ENCODE results near the gene AXL.

The AXL gene

DNA sequence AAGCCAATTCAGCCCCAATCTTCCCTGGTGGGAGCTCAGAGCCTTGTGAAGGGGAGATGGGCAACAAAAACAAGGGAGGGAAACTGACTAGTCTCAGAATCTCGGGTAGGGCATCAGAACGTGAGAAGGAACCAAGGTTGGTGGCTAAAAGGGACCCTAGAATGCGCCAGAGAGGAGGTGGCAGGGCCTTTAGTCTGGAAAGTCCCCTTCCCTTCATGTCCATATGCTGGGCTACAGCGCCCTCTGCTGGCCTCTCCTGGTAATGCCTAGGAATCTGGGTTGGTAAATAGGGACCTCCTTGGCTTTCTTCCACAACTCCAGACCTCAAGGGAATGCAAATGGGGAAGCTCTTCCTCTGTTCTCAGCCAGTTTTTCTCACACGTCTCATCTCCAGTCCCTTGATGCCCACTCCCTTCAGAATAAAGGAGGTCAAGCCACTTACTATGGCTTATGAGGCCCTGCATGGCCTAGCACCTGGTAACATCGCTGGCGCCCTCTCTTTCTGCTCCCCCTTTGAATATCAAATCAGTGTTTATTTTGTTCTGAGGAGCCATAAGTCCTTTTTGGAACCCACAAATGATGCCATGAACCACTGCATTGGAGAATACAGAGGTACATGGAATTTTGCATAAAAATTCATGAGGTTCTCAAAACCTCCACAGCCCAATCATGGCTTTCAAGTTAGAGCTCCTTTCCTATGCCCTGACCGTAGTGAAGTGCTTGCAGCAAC lies 89.6 kb downstream of the AXL start:
- DNase-seq (ENCODE audit: low spot score), result peak; percentile 93
- no peak overlapping the region for H3K9ac ChIP-seq (ENCODE audit: low read depth, low read length, poor library complexity)
- peaks cover 0 to 8% of the 10 kb centered on the region in 2 donors for H3K4me1 ChIP-seq (ENCODE audit: control insufficient read depth in 2 of 2, insufficient read depth in 1 of 2, low read depth in 1 of 2, low read length in 2 of 2)
- H2BK120ac ChIP-seq (ENCODE audit: low read depth, low read length), result no peak overlapping the region
- no peak overlapping the region for H2AFZ ChIP-seq (ENCODE audit: low read length)
- no peak overlapping the region for H3K4me3 ChIP-seq (ENCODE audit: low read length in 2 of 2)
- peak overlapping the region; percentile 5 for H4K8ac ChIP-seq (ENCODE audit: low read depth, low read length)
- no peak overlapping the region for H3K23ac ChIP-seq (ENCODE audit: low read depth, low read length, poor library complexity)
- H2BK5ac ChIP-seq (ENCODE audit: low read length), result no peak overlapping the region
- no peaks in the 10 kb centered on the region for H3K9me3 ChIP-seq (replicated peaks in 1 of 2; ENCODE audit: control insufficient read depth in 2 of 2, insufficient read depth in 1 of 2, low read depth in 1 of 2, low read length in 2 of 2)
- H2BK15ac ChIP-seq (ENCODE audit: low read length), result no peak overlapping the region
- peaks cover 2% of the 10 kb centered on the region for H3K79me1 ChIP-seq (ENCODE audit: low read depth, low read length)
- H3K18ac ChIP-seq (ENCODE audit: low read length), result no peak overlapping the region
- no peak overlapping the region for H4K91ac ChIP-seq (ENCODE audit: low read depth, low read length, poor library complexity)
- H3K36me3 ChIP-seq (replicated peaks in 1 of 2; ENCODE audit: control insufficient read depth in 2 of 2, insufficient read depth in 2 of 2, low read length in 2 of 2), result peaks cover 39 to 66% of the 10 kb centered on the region in 2 donors
- H3K27ac ChIP-seq (replicated peaks; ENCODE audit: low read length), result peak overlapping the region; percentile 47
- no peak overlapping the region for H3K4me2 ChIP-seq (ENCODE audit: insufficient read depth, low read length, poor library complexity, severe bottlenecking)
- no peak overlapping the region for H3K4ac ChIP-seq (ENCODE audit: low read length)
- H3K14ac ChIP-seq (ENCODE audit: low read length), result no peak overlapping the region
- H2AK5ac ChIP-seq (ENCODE audit: low read depth, low read length), result no peak overlapping the region
- H2BK12ac ChIP-seq (ENCODE audit: low read length), result no peak overlapping the region
- H3K27me3 ChIP-seq (ENCODE audit: control insufficient read depth in 3 of 3, insufficient read depth in 3 of 3, low read depth in 1 of 3, low read length in 3 of 3), result no peaks in the 10 kb centered on the region
- WGBS, 2 donors (ENCODE audit: extremely low coverage in 2 of 2, insufficient read length in 2 of 2, insufficient replicate concordance in 1 of 2), result no CpG with 5 or more reads among the region's 8 CpGs

GRCh38 chr19:41309180-41310032 lies 90.4 kb downstream of the AXL start:
- no CpG with 5 or more reads among the region's 26 CpGs for WGBS, 2 donors (ENCODE audit: extremely low coverage in 2 of 2, insufficient read length in 2 of 2, insufficient replicate concordance in 1 of 2)
- Histone ChIP-seq H3K36me3 (replicated peaks in 1 of 2; ENCODE audit: control insufficient read depth in 2 of 2, insufficient read depth in 2 of 2, low read length in 2 of 2) (peaks cover 31 to 65% of the 10 kb centered on the region in 2 donors), H2BK5ac (ENCODE audit: low read length) (peak overlapping the region; percentile 77), H2BK120ac (ENCODE audit: low read depth, low read length) (no peak overlapping the region), H2AK5ac (ENCODE audit: low read depth, low read length) (no peak overlapping the region), H2AFZ (ENCODE audit: low read length) (peak overlapping the region; percentile 93), H3K79me1 (ENCODE audit: low read depth, low read length) (peaks cover 2% of the 10 kb centered on the region), H3K27ac (replicated peaks; ENCODE audit: low read length) (peak overlapping the region; percentile 32), H2BK15ac (ENCODE audit: low read length) (no peak overlapping the region), H3K9ac (ENCODE audit: low read depth, low read length, poor library complexity) (no peak overlapping the region), H3K4me3 (ENCODE audit: low read length in 2 of 2) (peak overlapping the region; percentile 54 to 82), H3K9me3 (replicated peaks in 1 of 2; ENCODE audit: control insufficient read depth in 2 of 2, insufficient read depth in 1 of 2, low read depth in 1 of 2, low read length in 2 of 2) (no peaks in the 10 kb centered on the region), H3K4me1 (ENCODE audit: control insufficient read depth in 2 of 2, insufficient read depth in 1 of 2, low read depth in 1 of 2, low read length in 2 of 2) (peaks cover 0 to 8% of the 10 kb centered on the region in 2 donors), H3K4me2 (ENCODE audit: insufficient read depth, low read length, poor library complexity, severe bottlenecking) (peak overlapping the region; percentile 60), H4K91ac (ENCODE audit: low read depth, low read length, poor library complexity) (no peak overlapping the region), H3K14ac (ENCODE audit: low read length) (no peak overlapping the region), H4K8ac (ENCODE audit: low read depth, low read length) (no peak overlapping the region), H3K27me3 (ENCODE audit: control insufficient read depth in 3 of 3, insufficient read depth in 3 of 3, low read depth in 1 of 3, low read length in 3 of 3) (no peaks in the 10 kb centered on the region), H3K18ac (ENCODE audit: low read length) (no peak overlapping the region), H2BK12ac (ENCODE audit: low read length) (no peak overlapping the region), H3K4ac (ENCODE audit: low read length) (no peak overlapping the region), H3K23ac (ENCODE audit: low read depth, low read length, poor library complexity) (peak overlapping the region; percentile 81)
- no peak for DNase-seq (ENCODE audit: low spot score)

GRCh38 chr19:41310033-41310831 lies 91.2 kb downstream of the AXL start, which contains the start of gene CCDC97:
Gene CCDC97 (plus strand): TSS chr19:41310172. CDS start chr19:41310311, 139 bp downstream.
- Histone ChIP-seq H3K9ac (ENCODE audit: low read depth, low read length, poor library complexity) (peak within 1 kb of the TSS; percentile 79), H3K14ac (ENCODE audit: low read length) (no peak within 1 kb of the TSS), H3K9me3 (replicated peaks in 1 of 2; ENCODE audit: control insufficient read depth in 2 of 2, insufficient read depth in 1 of 2, low read depth in 1 of 2, low read length in 2 of 2) (no peaks in the 10 kb centered on the region), H3K27me3 (ENCODE audit: control insufficient read depth in 3 of 3, insufficient read depth in 3 of 3, low read depth in 1 of 3, low read length in 3 of 3) (no peaks in the 10 kb centered on the region), H2BK120ac (ENCODE audit: low read depth, low read length) (no peak within 1 kb of the TSS), H3K4ac (ENCODE audit: low read length) (no peak within 1 kb of the TSS), H3K4me2 (ENCODE audit: insufficient read depth, low read length, poor library complexity, severe bottlenecking) (peak within 1 kb of the TSS; percentile 60), H2BK12ac (ENCODE audit: low read length) (no peak within 1 kb of the TSS), H3K4me3 (ENCODE audit: low read length in 2 of 2) (peak within 1 kb of the TSS; percentile 54 to 82), H4K8ac (ENCODE audit: low read depth, low read length) (no peak within 1 kb of the TSS), H3K79me1 (ENCODE audit: low read depth, low read length) (peaks cover 2% of the 10 kb centered on the region), H2AFZ (ENCODE audit: low read length) (peak within 1 kb of the TSS; percentile 93), H4K91ac (ENCODE audit: low read depth, low read length, poor library complexity) (no peak within 1 kb of the TSS), H3K23ac (ENCODE audit: low read depth, low read length, poor library complexity) (peak within 1 kb of the TSS; percentile 81), H3K18ac (ENCODE audit: low read length) (peak within 1 kb of the TSS; percentile 95), H2AK5ac (ENCODE audit: low read depth, low read length) (no peak within 1 kb of the TSS), H3K36me3 (replicated peaks in 1 of 2; ENCODE audit: control insufficient read depth in 2 of 2, insufficient read depth in 2 of 2, low read length in 2 of 2) (peaks cover 23 to 64% of the 10 kb centered on the region in 2 donors), H2BK15ac (ENCODE audit: low read length) (no peak within 1 kb of the TSS), H3K27ac (replicated peaks; ENCODE audit: low read length) (peak within 1 kb of the TSS; percentile 87), H3K4me1 (ENCODE audit: control insufficient read depth in 2 of 2, insufficient read depth in 1 of 2, low read depth in 1 of 2, low read length in 2 of 2) (peaks cover 0 to 8% of the 10 kb centered on the region in 2 donors), H2BK5ac (ENCODE audit: low read length) (peak within 1 kb of the TSS; percentile 77)
- WGBS, 2 donors (ENCODE audit: extremely low coverage in 2 of 2, insufficient read length in 2 of 2, insufficient replicate concordance in 1 of 2), result no CpG with 5 or more reads among the region's 47 CpGs
- DNase-seq (ENCODE audit: low spot score), result peak; percentile 91

Data from neuronal stem cell (in vitro differentiated cells).